Measurements from ENCODE around the gene OR1F1.
"Not testable (repeated sequence)": the region's sequence is repeated elsewhere in the genome, so short reads cannot be mapped to it uniquely, and the experiment has no call there.

OR1F1 gene

DNA sequence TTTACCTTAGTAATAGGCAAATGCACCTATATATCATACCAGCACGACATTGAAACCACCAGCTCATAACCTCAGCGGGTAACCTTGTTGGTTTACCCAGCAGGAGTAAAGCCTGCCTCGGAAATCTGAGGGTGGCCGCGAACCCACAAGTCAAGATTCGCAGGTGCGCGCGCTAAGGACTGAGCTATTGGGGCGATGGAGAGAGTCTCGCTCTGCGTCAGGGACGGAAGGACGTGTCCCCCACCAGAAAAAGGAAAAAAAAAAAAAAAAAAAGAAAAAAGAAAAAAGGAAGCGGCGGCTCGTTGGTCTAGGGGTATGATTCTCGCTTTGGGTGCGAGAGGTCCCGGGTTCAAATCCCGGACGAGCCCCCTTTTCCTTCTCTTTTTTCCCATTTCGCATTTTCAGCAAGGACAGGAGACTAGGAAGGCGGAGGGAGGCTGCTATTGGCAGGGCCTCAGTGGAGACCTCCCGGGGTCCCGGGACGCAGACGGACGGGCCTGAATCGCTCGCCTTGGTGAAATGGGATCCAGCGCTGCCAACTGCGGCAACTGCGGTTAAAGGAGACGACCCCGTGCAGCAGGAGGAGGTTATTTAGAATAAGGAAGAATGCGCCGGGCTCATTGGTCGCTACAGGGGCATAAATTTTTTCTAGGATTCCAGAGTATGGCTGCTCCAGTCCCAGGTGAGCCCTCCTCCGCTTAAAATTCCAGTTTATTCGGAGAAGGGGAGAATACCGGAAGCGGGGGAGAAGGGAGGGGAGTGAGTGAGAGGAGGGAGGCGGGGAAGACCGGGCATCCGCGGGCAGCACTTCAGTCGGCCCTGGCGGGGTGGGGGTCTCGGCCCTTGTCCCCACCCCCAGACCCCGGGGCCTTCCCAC lies at the start of gene OR1F1:
Gene OR1F1 (plus strand): TSS at position 407 of the 877 bp plus-strand sequence.
- no peak for DNase-seq (ENCODE audit: low read depth, low spot score)

DNA sequence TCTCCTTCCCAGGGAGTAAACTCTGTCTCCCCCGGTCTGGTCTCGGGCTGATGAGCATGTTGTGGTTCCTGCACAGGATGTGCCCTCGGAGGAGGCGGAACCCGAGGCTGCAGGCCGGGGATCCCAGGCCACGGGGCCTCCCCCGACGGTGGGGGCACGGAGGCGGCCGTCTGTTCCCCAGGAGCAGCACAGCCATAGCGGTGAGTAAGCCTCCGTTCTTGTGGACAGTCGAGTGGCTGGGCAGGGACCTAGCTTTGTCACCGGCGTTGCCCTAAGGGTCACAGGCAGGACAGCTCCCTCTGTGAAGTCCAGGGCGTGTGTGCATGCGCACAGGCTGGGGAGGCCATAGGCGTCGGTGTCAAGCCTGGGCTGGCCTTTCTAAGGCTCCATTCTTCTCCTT lies 49.7 kb upstream of the OR1F1 start:
- no peak for DNase-seq (ENCODE audit: low read depth, low spot score)

DNA sequence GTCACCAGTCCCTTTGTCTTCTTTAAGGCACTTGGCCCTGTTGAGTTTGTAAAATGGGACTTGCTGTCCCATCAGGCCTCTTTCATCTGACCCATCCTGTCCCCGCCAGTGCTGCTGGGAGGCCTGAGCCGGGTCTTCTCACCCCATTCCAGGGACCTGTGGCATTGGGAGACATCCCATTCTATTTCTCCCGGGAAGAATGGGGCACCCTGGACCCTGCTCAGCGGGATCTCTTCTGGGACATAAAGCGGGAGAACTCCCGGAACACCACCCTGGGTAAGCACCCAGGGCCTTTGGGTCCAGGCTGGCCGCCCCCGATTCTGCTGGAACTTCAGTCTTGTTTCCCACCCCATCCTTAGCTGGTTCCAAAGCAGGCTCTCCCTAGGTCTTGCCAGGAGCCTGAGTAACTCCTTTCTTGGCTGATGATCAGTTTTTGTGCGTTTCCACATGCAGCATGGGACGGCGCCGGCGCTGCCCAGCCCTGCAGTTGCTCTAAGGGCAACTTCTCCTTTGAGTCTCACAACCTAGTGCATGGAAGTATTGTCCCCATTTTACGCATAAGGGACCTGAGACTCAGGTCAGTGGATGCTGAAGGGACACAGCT lies 49.1 kb upstream of the OR1F1 start:
- no peak for DNase-seq (ENCODE audit: low read depth, low spot score)

DNA sequence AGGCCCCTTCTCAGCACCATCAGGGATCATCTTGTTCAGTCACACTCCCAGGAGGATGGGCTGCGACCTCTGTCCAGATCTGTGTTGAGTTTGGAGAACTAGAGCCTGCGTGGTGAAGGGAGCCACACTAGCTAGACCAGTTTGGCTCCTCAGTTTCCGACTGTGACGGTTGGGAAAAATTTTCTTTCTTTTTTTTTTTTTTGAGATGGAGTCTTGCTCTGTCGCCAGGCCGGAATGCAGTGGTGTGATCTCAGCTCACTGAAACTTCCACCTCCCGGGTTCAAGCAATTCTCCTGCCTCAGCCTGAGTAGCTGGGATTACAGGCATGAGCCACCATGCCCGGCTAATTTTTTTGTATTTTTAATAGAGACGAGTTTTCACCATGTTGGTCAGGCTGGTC lies 48.4 kb upstream of the OR1F1 start:
- not testable (repeated sequence) for DNase-seq (ENCODE audit: low read depth, low spot score)

DNA sequence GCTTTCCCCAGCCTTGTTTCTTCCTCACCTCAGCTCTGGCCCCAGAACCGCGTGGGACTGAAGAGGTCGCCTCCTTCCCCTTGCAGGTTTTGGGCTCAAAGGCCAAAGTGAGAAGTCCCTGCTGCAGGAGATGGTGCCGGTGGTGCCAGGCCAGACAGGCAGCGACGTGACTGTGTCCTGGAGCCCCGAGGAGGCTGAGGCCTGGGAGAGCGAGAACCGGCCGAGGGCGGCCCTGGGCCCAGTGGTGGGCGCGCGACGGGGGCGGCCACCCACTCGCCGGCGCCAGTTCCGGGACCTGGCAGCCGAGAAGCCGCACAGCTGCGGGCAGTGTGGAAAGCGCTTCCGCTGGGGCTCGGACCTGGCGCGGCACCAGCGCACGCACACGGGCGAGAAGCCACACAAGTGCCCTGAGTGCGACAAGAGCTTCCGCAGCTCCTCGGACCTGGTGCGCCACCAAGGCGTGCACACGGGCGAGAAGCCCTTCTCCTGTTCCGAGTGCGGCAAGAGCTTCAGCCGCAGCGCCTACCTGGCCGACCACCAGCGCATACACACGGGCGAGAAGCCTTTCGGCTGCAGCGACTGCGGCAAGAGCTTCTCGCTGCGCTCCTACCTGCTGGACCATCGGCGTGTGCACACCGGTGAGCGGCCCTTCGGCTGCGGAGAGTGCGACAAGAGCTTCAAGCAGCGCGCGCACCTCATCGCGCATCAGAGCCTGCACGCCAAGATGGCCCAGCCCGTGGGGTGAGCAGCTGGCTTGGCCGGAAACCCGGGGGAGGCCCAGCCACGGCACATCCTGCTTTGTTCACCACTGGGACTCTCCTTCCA lies 47.2 kb upstream of the OR1F1 start:
- no peak for DNase-seq (ENCODE audit: low read depth, low spot score)

DNA sequence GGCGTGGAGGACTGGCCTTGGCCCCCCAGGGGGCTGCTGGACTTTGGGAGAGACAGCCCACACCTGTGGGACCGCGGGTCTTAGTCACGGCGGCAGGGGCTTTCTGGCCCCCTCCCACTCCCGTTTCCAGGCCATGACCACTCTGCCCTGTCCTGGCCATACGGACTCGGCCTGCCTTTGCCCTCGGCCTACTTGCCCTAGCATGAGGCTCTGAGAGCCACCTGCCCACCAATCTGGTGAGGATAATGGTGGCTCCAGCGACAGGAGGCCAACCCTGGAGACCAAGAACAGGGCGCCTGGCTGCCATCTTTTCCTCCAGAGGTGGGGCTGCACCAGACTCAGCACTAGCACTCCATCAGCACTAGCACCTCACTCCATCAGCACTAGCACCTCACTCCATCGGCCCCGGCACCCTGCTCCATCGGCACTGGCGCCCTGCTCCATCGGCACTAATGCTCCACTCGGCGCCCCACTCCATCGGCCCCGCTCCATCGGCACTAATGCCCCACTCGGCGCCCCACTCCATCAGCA lies 46.2 kb upstream of the OR1F1 start:
- no peak for DNase-seq (ENCODE audit: low read depth, low spot score)

DNA sequence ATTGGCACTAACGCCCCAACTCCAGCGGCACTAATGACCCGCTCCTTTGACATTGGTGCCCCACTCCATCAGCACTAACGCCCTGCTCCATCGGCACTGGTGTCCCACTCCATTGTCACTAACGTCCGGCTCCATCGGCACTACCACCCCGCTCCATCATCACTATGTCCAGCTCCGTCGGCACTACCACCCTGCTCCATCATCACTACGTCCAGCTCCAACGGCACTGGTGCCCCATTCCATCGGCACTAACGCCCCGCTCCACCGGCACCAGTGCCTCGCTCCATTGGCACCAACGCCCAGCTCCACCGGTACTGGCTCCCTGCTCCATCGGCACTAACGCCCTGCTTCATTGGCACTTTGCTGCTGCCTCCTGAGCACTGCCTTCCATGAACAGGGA lies 45.7 kb upstream of the OR1F1 start:
- no peak for DNase-seq (ENCODE audit: low read depth, low spot score)

DNA sequence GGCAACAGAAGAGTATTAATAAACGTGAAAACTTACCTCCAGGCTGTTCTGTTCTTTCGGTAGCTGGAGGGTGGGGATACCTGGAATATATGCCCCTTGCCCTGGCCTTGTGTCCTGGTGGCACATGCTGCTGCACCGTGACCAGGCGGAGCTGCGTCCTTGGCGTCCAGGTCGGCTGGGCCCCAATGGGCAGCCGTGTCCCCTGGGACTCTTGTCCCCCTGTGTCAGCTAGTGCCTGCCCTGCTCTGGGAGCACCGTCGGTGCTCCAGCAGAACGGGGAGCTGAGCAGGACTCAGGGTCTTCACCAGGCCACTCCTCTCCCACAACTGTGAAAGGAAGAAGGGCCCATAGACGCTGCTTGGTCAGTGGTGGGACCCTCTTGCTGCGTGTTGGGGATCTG lies 45.2 kb upstream of the OR1F1 start:
- DNase-seq (ENCODE audit: low read depth, low spot score): no peak

DNA sequence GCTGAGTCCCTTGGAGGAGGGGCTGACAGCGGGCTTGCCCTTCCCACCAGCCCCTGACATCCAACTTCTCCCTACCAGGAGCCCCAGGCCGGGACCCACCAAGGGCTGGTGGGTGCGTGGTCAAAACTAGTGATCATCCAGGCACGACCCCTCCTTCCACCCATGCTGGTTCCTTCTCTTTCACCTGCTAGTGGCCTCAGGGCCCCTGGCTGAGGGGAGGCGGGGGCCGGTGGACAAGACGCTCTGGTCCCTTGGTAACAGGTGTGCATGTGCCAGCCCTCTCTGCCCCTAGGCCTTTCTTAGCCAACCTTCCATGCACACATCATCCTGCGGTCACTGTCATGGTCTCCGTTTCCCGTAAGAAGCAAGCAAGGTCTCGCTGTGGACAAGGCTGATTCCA lies 44.8 kb upstream of the OR1F1 start:
- DNase-seq (ENCODE audit: low read depth, low spot score): no peak

DNA sequence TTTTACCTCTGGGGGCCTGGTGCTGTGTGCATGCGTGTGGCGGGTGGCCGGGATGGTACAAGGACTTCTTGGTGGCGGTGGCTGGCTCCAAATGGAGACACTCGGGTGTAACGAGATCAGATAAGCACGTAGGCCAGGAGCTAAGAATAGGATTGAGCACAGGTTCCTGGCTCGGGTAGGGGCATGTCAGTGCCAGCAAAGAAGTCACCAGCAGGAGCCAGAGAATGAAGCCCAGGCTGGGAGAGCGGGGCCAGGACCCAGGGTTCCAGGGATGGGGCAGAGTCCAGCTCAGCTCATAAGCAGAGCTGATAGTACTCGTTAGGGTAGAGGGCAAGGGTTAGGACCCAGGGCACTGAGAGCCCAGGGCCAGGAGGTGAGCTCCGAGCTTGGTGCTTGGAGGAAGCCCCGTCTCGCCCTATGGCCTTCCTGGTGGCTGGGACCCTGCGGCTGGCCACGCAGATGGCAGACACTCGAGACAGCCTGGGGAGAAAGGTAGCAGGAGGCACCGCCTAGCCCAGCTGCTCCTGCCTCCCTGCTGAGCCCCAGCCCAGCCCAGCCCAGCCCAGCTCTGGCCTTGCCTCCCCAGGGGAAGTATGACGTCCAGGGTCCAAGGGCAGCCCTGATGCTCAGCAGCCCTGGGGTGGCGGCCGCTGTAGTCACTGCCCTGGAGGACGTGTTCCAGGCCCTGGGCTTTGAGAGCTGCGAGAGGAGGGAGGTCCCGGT lies 44.2 kb upstream of the OR1F1 start:
- DNase-seq (ENCODE audit: low read depth, low spot score): no peak

DNA sequence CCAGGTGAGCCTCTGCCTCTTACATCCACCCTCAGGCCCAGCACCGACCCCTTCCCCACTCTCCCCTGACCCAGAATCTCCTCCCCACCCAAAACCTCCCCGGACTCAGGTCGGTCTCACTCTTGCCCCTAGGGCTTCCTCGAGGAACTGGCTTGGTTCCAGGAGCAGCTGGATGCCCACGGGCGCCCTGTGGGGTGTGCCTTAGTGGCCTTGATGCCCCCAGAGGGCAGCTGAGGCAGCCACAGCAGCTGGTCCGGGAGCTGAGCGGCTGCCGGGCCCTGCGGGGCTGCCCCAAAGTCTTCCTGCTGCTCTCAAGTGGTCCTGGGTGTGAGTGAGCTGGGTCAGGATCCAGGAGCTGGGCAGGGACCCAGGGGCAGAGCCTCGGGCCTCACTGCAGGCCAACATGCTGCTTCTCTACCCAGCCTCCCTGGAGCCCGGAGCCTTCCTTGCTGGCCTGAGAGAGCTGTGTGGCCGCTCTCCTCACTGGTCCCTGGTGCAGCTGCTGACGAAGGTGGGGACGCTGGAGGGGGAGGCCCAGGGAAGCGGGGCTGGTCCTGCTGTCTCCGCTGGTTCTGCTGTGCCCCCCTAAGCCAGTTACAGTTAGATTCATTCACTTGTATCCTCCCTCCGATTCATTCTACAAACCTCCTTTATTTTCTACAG lies 43.6 kb upstream of the OR1F1 start:
- no peak for DNase-seq (ENCODE audit: low read depth, low spot score)

DNA sequence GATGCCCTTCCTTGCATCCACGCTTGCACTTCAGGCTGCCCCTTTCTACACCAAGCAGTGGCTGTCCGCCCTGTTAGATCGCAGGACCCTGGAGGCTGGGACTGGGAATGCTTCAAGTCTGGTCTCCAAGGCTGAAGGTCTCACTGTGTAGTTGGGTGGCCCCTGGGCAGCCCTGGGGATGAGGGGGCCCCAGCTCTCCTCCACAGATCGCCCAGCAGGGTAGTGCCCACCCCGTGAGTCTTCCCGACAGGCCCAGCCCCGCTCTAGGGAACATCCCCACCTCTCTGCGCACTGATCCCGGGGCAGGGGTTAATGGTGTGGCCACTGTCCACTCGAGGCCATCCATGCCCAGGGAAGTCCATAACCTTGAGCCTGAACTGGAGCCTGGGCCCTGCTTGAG lies 42.9 kb upstream of the OR1F1 start:
- DNase-seq (ENCODE audit: low read depth, low spot score): no peak

DNA sequence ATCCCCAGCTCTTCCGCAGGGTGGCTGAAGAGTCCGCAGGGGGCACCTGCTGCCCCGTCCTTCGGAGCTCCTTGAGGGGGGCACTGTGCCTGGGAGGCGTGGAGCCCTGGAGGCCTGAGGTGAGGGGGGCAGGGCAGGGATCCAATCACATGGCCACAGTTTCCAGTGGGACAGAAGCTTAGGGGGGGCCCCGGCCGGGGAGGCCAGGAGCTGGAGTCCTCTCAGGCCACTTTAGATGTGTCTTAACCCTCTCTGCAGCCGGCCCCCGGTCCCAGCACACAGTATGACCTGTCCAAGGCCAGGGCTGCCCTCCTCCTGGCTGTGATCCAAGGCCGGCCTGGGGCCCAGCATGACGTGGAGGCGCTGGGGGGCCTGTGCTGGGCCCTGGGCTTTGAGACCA lies 42.3 kb upstream of the OR1F1 start:
- DNase-seq (ENCODE audit: low read depth, low spot score): no peak

DNA sequence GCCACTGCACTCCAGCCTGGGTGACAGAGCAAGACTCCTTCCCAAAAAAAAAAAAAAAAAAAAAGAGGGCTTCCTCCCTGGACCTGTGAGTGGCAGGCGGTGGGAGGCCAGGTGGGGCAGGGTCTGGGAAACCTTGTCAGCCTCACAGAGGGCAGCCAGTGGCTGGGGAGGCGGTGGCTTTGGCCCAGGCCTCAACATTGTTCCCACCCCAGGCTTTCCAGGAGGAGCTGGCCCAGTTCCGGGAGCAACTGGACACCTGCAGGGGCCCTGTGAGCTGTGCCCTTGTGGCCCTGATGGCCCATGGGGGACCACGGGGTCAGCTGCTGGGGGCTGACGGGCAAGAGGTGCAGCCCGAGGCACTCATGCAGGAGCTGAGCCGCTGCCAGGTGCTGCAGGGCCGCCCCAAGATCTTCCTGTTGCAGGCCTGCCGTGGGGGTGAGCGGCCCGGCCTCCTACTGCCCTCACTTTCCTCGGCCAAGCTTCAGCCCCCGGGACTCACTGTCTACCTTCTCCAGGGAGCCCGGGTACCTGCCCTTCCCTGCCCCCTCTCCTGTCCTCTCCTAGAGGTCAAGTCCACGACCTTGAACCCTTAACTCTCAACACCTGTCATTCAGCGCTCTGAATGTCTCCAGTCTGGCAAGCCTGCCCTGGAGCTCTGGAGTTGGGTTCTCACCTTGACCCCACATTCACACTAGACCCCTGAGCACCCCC lies 40.8 kb upstream of the OR1F1 start:
- DNase-seq (ENCODE audit: low read depth, low spot score): no peak

DNA sequence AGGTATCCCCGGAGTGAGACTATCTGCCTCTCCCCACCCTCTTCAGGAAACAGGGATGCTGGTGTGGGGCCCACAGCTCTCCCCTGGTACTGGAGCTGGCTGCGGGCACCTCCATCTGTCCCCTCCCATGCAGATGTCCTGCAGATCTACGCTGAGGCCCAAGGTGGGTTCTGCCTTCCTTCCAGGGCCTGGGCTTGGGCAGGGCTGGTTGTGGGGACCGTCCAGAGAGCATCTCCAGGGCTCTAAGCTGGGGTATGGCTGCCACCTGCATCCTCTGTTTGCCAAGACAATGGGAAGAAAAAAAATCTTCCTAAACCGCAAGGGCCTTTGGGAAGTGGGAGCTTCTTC lies 40.3 kb upstream of the OR1F1 start:
- DNase-seq (ENCODE audit: low read depth, low spot score): no peak

DNA sequence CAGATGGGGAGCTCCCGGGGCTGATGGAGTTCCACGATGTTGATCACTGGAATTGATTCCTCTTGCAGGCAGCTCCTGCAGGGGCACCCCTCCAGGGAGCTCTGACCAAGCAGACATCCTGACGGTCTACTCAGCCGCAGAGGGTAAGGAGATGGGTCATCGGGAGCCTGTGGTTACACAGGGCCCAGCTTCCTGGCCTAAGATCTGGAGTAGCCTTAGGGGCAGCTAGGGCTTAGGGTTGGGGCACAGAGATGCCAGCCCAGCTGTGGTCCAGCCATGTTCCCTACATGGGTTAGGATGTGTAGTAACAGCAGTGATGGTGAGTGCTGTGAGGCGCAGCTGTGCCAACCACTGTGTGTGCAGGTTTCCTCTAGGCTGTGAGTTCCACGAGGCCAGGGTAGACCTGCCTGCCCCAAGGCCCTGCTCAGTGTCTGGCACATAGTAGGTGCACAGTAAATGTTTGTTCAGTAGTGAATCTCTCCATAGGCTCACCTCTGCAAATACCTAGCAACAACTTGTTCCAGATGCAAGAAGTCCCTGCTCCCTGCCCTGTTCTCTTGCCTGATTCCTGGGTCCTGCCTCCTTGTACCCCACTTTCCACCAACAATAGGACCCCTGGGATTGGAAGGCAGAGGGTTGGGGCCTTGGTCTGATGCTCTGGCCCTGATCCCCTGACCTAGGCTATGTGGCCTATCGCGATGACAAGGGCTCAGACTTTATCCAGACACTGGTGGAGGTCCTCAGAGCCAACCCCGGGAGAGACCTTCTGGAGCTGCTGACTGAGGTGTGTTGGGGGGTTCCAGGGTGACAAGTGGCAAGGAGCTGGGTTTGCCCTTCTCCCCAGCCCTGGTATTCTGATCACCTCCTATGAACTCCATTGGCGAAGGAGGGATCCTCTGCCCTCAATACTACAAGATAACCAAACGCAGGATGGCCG lies 39.5 kb upstream of the OR1F1 start:
- DNase-seq (ENCODE audit: low read depth, low spot score): no peak

DNA sequence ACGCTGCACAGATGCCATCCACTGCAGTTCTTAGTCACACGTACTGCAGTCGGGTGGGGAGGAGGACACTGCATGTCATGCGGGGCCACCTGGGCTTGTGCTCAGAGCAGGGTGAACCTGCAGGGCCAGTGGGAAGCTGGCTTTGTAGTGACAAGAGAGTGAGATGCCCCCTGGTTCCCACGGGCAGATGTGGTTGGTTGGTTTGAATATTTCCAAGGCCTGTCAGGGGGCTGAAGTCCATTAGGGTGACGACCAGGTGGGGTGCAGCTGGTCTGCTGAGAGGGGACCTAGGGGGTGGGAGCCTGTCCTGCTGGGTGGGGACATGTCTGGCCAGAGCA lies 38.8 kb upstream of the OR1F1 start:
- DNase-seq (ENCODE audit: low read depth, low spot score): no peak

DNA sequence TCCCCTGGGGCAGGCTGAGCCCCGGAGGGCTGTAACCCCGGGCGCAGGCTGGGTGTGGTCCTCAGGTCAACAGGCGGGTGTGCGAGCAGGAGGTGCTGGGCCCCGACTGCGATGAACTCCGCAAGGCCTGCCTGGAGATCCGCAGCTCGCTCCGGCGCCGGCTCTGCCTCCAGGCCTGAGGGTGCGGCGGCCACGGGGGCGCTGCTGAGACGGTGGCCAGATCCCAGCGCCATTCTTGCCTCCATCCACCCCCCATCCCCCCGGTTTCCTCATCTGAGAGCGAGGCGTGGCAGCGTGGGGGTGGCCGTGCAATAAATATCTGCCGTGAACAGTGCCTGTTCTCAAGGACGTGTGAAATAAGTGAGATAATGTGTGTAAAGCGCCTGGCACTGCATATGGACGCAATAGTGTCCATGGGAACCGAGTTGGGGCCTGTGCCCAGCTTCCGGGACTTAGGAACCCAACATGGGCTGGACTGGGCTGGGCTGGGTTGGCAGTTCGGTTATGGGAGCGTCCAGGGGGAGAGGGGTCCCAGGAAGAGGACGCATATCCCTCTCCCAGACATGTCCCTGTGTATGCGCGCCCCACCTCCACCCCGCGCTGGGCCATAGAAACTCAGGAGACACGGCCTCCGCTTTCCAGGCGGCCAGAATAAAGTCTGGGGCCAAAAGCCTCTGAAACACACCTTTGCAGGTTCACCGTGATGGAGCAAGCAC lies 38.2 kb upstream of the OR1F1 start:
- DNase-seq (ENCODE audit: low read depth, low spot score): no peak
